ENCODE data around the gene AHCYL2. TPM values are rescaled to one million over a fixed set of nuclear protein-coding genes. Genes with fewer than 3 reads are reported as not detected.

Gene AHCYL2
- total RNA-seq, 4 donors from 2014 or later = 33.5 to 61.2 (median 41.7) TPM

- no peak overlapping the region for H3K27ac ChIP-seq
- TF ChIP-seq POLR2AphosphoS5 (IDR thresholded peaks at IDR 0.05) = no peak
- TF ChIP-seq, protein P1, sequence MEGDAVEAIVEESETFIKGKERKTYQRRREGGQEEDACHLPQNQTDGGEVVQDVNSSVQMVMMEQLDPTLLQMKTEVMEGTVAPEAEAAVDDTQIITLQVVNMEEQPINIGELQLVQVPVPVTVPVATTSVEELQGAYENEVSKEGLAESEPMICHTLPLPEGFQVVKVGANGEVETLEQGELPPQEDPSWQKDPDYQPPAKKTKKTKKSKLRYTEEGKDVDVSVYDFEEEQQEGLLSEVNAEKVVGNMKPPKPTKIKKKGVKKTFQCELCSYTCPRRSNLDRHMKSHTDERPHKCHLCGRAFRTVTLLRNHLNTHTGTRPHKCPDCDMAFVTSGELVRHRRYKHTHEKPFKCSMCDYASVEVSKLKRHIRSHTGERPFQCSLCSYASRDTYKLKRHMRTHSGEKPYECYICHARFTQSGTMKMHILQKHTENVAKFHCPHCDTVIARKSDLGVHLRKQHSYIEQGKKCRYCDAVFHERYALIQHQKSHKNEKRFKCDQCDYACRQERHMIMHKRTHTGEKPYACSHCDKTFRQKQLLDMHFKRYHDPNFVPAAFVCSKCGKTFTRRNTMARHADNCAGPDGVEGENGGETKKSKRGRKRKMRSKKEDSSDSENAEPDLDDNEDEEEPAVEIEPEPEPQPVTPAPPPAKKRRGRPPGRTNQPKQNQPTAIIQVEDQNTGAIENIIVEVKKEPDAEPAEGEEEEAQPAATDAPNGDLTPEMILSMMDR (IDR thresholded peaks at IDR 0.05) = no peak
- TF ChIP-seq EP300 (IDR thresholded peaks at IDR 0.05) = no peak
- no peak for TF ChIP-seq POLR2A (IDR thresholded peaks at IDR 0.05)
- no peaks in the 10 kb centered on the region for H3K9me3 ChIP-seq
- H3K4me1 ChIP-seq = peaks cover 14% of the 10 kb centered on the region
- no peak overlapping the region for H3K4me3 ChIP-seq
- no peak for DNase-seq (ENCODE audit: low spot score in 2 of 2)
- H3K27me3 ChIP-seq = no peaks in the 10 kb centered on the region
- peaks cover 12% of the 10 kb centered on the region for H3K36me3 ChIP-seq
- WGBS = 71% methylated on average over 6 of the region's 6 CpGs
These were observed 152.2 kb downstream of the AHCYL2 start for GRCh38 chr7:129376778-129377700.

DNA sequence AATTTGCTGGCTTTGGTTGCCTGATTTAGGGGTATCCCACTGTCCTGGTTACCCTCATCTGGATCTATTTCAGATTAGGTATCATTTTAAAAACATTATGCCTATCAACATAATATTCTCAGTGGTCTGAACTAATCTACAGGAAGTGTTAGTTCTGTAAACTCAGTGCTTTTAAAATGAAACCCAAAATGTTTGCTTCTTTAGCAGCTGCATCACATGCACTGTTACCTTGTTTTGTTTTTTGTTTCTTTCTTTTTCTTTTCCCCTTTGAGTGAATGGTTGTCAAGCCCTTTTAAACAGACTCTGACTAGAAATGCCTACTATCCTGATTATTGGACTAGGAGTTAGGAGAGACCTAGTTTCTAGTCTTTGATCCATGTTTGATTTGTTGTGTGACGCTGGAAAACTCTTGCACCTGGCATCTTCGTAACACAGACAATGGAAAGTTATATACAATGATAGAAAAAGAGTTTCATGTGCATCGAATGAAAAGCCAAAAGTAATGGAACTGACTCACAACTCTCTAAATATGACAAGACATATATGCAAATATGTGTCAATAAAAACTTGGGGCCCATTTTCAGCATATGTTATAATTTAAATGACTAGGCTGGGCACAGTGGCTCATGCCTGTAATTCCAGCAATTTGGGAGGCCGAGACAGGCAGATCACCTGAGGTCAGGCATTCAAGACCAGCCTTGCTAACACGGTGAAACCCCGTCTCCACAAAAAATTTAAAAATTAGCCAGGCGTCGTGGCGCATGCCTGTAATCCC lies 157.1 kb downstream of the AHCYL2 start:
- DNase-seq (ENCODE audit: low spot score in 2 of 2) = no peak
- H3K27ac ChIP-seq = no peak overlapping the region
- no peak overlapping the region for H3K4me3 ChIP-seq
- 86% methylated on average over 9 of the region's 9 CpGs for WGBS
- no peaks in the 10 kb centered on the region for H3K27me3 ChIP-seq
- TF ChIP-seq POLR2AphosphoS5 (IDR thresholded peaks at IDR 0.05) (no peak), POLR2A (IDR thresholded peaks at IDR 0.05) (no peak), EP300 (IDR thresholded peaks at IDR 0.05) (no peak)
- TF ChIP-seq, protein P1 (IDR thresholded peaks at IDR 0.05) = no peak
- H3K36me3 ChIP-seq = peaks cover 23% of the 10 kb centered on the region
- H3K4me1 ChIP-seq = no peaks in the 10 kb centered on the region
- H3K9me3 ChIP-seq = no peaks in the 10 kb centered on the region

- DNase-seq (ENCODE audit: low spot score in 2 of 2) = no peak
- 61% methylated on average over 3 of the region's 3 CpGs for WGBS
- no peak overlapping the region for H3K4me3 ChIP-seq
- H3K9me3 ChIP-seq = no peaks in the 10 kb centered on the region
- no peaks in the 10 kb centered on the region for H3K27me3 ChIP-seq
- H3K27ac ChIP-seq = no peak overlapping the region
- TF ChIP-seq, protein P1 (IDR thresholded peaks at IDR 0.05) = no peak
- TF ChIP-seq EP300 (IDR thresholded peaks at IDR 0.05) (no peak), POLR2A (IDR thresholded peaks at IDR 0.05) (no peak), POLR2AphosphoS5 (IDR thresholded peaks at IDR 0.05) (no peak)
- peaks cover 23% of the 10 kb centered on the region for H3K36me3 ChIP-seq
- H3K4me1 ChIP-seq = no peaks in the 10 kb centered on the region
These were observed 158.8 kb downstream of the AHCYL2 start for GRCh38 chr7:129383542-129384132.

- no peaks in the 10 kb centered on the region for H3K9me3 ChIP-seq
- H3K36me3 ChIP-seq = peaks cover 33% of the 10 kb centered on the region
These were observed 160.3 kb downstream of the AHCYL2 start for GRCh38 chr7:129385116-129385515.

More at GRCh38 chr7:129385116-129385515, 160.3 kb downstream of the AHCYL2 start:
- H3K4me1 ChIP-seq = no peaks in the 10 kb centered on the region
- no peak overlapping the region for H3K4me3 ChIP-seq
- DNase-seq (ENCODE audit: low spot score in 2 of 2) = no peak
- no peak overlapping the region for H3K27ac ChIP-seq
- no peaks in the 10 kb centered on the region for H3K27me3 ChIP-seq
- 85% methylated on average over 1 of the region's 1 CpG for WGBS
- TF ChIP-seq EP300 (IDR thresholded peaks at IDR 0.05) (no peak), POLR2A (IDR thresholded peaks at IDR 0.05) (no peak), POLR2AphosphoS5 (IDR thresholded peaks at IDR 0.05) (no peak)
- TF ChIP-seq, protein P1 (IDR thresholded peaks at IDR 0.05) = no peak
